Endodermal cell (in vitro differentiated cells): ENCODE results near the gene SSBP2. TPM values are rescaled to one million over a fixed set of nuclear protein-coding genes. Genes with fewer than 3 reads are reported as not detected.

Experiments used
- DNase-seq: peaks from one replicate; pipeline ENCODE4 v3.0.0-alpha.2; 2017
- H3K27ac ChIP-seq: 2 replicates; pipeline ENCODE4 v1.5.1; 2013; ENCODE audit warnings: mild to moderate bottlenecking, low read depth, low read length, moderate library complexity
- H3K27me3 ChIP-seq: 2 replicates; pipeline ENCODE4 v1.6.1; 2013; ENCODE audit warnings: mild to moderate bottlenecking, low read length, moderate library complexity; ENCODE audit not compliant: insufficient read depth, control insufficient read depth, poor library complexity, severe bottlenecking
- H3K36me3 ChIP-seq: 2 replicates; pipeline ENCODE4 v1.7.0; 2013; ENCODE audit warnings: mild to moderate bottlenecking, low read length, moderate library complexity; ENCODE audit not compliant: control insufficient read depth, insufficient read depth
- H3K4me1 ChIP-seq: one replicate; pipeline ENCODE4 v1.7.0; 2013; ENCODE audit warnings: low read length; ENCODE audit not compliant: control insufficient read depth, insufficient read depth
- H3K4me3 ChIP-seq: 2 replicates; pipeline ENCODE4 v1.5.1; 2013; ENCODE audit warnings: mild to moderate bottlenecking, low read length, moderate library complexity
- H3K9ac ChIP-seq: 2 replicates; pipeline ENCODE4 v1.6.1; 2013; ENCODE audit warnings: mild to moderate bottlenecking, low read length, moderate library complexity; ENCODE audit not compliant: poor library complexity, severe bottlenecking; ENCODE audit errors: extremely low read depth
- H3K9me3 ChIP-seq: 2 replicates; pipeline ENCODE4 v1.6.1; 2013; ENCODE audit warnings: mild to moderate bottlenecking, low read length, moderate library complexity; ENCODE audit not compliant: control insufficient read depth
- H3K27ac Mint-ChIP-seq: 2 replicates; pipeline ENCODE4 v1.8.0; 2020; ENCODE audit warnings: mixed read lengths
- H3K27me3 Mint-ChIP-seq: 2 replicates; pipeline ENCODE4 v1.8.0; 2021; ENCODE audit warnings: mild to moderate bottlenecking, mixed read lengths; ENCODE audit not compliant: insufficient read depth
- H3K36me3 Mint-ChIP-seq: 2 replicates; pipeline ENCODE4 v1.8.0; 2020; ENCODE audit warnings: low read depth, mixed read lengths
- H3K4me1 Mint-ChIP-seq: 2 replicates; pipeline ENCODE4 v1.8.0; 2020; ENCODE audit warnings: mixed read lengths
- H3K4me3 Mint-ChIP-seq: 2 replicates; pipeline ENCODE4 v1.8.0; 2020; ENCODE audit warnings: mild to moderate bottlenecking, moderate library complexity, mixed read lengths
- H3K9me3 Mint-ChIP-seq: 2 replicates; pipeline ENCODE4 v1.8.0; 2020; ENCODE audit warnings: mild to moderate bottlenecking, mixed read lengths
- CTCF ChIP-seq: fragments of 200-600 bp; sonication (generic); conservative IDR thresholded peaks from 2 replicates; pipeline ENCODE4 v1.5.0; 2021; ENCODE audit warnings: antibody characterized with exemption, mild to moderate bottlenecking
- WGBS, 2 experiments: methylation state at CpG; one replicate each; pipeline versions ENCODE4 v1.1.5 to v1.1.7; 2013; ENCODE audit warnings: missing lambda C conversion rate in 2 of 2, mixed read lengths in 1 of 2; ENCODE audit not compliant: insufficient coverage in 1 of 2, insufficient read length in 1 of 2; 5-methylcytosine and 5-hydroxymethylcytosine counted together
- total RNA-seq, 2 donors: library from RNA; stranded (reverse); fragmentation: NEBNext Ultra II Directional in 1 of 2; extraction: Animal tissue kit (Norgen Biotek cat#: 25700) in 1 of 2; gene quantifications; 2 replicates in 1 of 2; 3 replicates in 1 of 2; pipeline ENCODE4 v1.2.1, GENCODE V29; 2021

SSBP2 gene
- total RNA-seq, 2 donors from 2014 or later = 27.5 to 30.2 TPM

GRCh38 chr5:81547001-81547400 is 203.9 kb downstream of the SSBP2 start:
- Mint-ChIP-seq H3K36me3 (peaks cover 3% of the 10 kb centered on the region), H3K4me1 (peaks cover 4% of the 10 kb centered on the region), H3K27ac (no peak overlapping the region), H3K9me3 (peaks cover 8% of the 10 kb centered on the region), H3K4me3 (no peak overlapping the region), H3K27me3 (no peaks in the 10 kb centered on the region)
- no peaks in the 10 kb centered on the region for H3K27me3 ChIP-seq
- no peak for DNase-seq
- no peak overlapping the region for H3K4me3 ChIP-seq
- WGBS, 2 experiments = 88 to 96% methylated on average over 3 of the region's 3 CpGs
- TF ChIP-seq CTCF = no peak
- H3K4me1 ChIP-seq = no peaks in the 10 kb centered on the region
- no peak overlapping the region for H3K27ac ChIP-seq
- H3K9me3 ChIP-seq = no peaks in the 10 kb centered on the region
- H3K9ac ChIP-seq = no peak overlapping the region
- H3K36me3 ChIP-seq = no peaks in the 10 kb centered on the region

- Mint-ChIP-seq H3K27me3 (no peaks in the 10 kb centered on the region), H3K27ac (no peak overlapping the region), H3K4me3 (no peak overlapping the region), H3K4me1 (peaks cover 4% of the 10 kb centered on the region), H3K36me3 (peaks cover 5% of the 10 kb centered on the region), H3K9me3 (peaks cover 9% of the 10 kb centered on the region)
- no peaks in the 10 kb centered on the region for H3K36me3 ChIP-seq
- H3K4me3 ChIP-seq = peak overlapping the region; percentile 12
- no peak overlapping the region for H3K27ac ChIP-seq
- DNase-seq = no peak
- H3K27me3 ChIP-seq = no peaks in the 10 kb centered on the region
- H3K4me1 ChIP-seq = no peaks in the 10 kb centered on the region
- no peak for TF ChIP-seq CTCF
- H3K9ac ChIP-seq = no peak overlapping the region
- no peaks in the 10 kb centered on the region for H3K9me3 ChIP-seq
Measured at GRCh38 chr5:81545911-81546310, 205.0 kb downstream of the SSBP2 start.

- no peak for TF ChIP-seq CTCF
- no peak overlapping the region for H3K27ac ChIP-seq
- H3K9me3 Mint-ChIP-seq = peaks cover 15% of the 10 kb centered on the region
- H3K36me3 ChIP-seq = no peaks in the 10 kb centered on the region
- no peak overlapping the region for H3K9ac ChIP-seq
- no peak for DNase-seq
- no peaks in the 10 kb centered on the region for H3K27me3 Mint-ChIP-seq
- H3K27ac Mint-ChIP-seq = no peak overlapping the region
- H3K9me3 ChIP-seq = no peaks in the 10 kb centered on the region
- peaks cover 10% of the 10 kb centered on the region for H3K36me3 Mint-ChIP-seq
- WGBS, 2 experiments = 93% methylated on average over 1 of the region's 1 CpG; no CpG with 5 or more reads in 1 of the 2 experiments
- H3K4me1 Mint-ChIP-seq = peaks cover 4% of the 10 kb centered on the region
- H3K27me3 ChIP-seq = no peaks in the 10 kb centered on the region
- no peak overlapping the region for H3K4me3 Mint-ChIP-seq
- no peak overlapping the region for H3K4me3 ChIP-seq
- H3K4me1 ChIP-seq = no peaks in the 10 kb centered on the region
Measured at GRCh38 chr5:81544351-81545018, 206.4 kb downstream of the SSBP2 start.
